ENCODE data around the gene CDC42SE1.

CDC42SE1 gene

DNA sequence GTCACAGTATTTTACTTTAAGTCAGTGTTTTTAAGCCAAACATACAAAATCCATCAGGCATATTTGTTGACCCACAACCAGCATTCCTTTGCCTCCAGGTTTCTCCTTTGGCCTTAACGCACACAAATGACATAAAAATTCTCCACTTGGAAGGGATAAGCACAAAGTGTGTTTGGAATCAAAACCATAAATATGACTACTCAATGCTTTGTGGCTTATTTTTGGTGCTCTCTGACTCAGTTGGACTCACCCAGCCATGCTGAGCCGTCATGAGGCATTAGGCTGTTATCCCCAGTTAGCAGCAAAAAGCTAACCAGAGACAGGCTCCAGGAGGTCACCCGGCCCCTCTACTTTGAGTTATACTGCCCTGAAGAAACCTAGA lies 50.2 kb downstream of the CDC42SE1 start:
- no peak for DNase-seq (ENCODE audit: low read depth in 2 of 2)

DNA sequence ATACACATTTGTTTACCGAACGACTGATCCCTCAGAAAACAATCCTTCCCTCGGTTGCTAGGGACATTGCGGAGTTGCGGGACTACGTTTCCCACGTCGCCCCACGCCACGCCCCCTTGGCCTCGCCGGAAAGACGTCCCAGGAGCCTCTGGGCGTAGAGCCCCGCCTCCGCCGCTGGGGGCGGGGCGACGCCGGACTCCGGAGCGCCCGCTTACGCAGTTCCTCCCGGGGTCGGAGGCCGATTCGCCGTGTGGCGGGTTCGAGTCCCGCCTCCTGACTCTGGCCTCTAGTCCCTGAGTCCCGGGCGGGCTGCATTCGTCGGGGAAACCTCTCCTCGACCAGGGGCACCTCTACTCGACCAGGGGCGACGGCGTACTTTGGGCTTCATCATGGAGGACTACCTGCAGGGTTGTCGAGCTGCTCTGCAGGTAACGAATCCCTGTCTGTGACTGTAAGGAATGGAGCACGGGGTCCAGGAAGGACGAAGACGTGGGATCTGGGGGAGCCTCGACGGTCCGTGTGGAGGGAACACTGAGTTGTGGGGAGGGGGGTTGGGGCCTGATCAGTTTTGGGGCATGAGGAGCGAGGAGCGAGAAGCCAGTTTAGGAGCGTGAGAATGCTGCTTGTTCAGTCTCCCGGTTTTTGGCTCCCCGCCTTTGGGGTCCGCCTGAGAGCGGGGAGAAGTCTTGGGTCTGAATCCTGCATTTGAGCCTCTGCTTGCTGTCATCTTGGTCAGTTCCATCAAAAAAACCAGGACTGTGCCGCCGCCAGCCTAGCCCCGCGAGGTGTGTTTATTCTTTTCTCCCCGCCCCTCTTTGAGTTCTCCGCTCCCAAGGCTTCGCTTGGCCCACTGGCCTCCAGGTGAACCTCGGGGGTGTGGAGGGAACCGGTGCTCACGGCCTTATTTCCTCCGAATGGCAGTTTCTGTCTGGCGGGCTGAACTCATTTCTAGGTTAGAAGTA lies 50.9 kb downstream of the CDC42SE1 start, which contains the start of gene PRUNE1:
Gene PRUNE1, plus strand, starts transcription at position 206 of the 962 bp plus-strand sequence. Its CDS starts 184 bp downstream, at position 390.
- DNase-seq (ENCODE audit: low read depth in 2 of 2): peak; percentile 85 to 91

DNA sequence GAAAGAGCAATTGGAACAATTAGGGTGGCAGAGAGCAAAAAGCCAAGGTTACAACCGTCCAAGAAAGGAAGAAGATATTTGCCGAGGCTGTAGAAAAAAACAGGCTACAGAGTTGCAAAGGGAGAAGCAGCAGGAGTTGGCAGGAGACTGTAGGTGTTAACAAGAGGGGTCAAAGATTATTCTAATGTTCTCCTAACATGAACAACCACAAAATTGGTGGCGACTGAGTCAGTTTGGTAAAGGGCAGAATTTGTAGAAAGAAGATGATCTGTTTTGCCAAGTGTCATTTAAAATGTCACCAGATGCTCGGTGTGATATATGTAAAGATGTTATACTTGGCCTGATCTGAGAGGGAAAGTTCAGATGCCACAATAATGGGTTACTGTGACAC lies 51.6 kb downstream of the CDC42SE1 start:
- DNase-seq (ENCODE audit: low read depth in 2 of 2): no peak

DNA sequence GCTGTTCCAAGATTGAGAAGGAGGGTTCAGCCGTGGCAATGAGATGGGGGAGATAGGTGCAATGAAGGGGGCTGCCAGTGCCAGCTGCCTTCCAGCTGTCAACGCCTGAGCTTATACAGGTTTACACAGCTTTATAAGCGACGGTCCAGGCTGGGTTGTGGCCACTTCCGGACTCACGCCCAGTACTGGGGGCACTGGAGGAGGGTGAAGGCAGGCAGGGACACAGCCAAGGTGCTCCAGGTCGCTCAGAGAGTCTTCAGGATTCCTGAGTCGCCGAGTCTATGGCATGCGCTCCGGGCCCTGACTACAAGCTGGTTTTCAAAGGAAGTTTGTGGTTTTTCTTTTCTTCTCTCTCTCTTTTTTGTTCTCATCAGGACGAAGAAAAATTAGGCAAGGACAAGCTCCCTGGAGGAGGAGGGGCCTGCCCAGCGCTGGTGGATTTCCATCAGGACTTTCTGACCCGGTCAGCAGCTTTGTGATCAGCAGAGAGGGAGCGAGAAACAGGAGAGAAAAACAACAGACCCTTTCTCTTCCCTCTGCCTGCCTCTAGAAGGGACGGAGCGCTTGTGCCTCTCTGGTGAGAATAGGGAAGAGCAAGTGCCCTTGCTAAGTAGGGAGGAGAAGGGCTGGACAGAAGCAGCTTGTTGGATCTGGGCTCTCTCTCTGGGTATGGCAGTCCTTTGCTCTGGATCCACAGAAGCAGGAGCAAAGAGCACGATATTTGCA lies 52.9 kb downstream of the CDC42SE1 start, which contains the start of gene MINDY1:
Gene MINDY1, minus strand, starts transcription at position 576 of the 726 bp plus-strand sequence. CDS start 4,285 bp downstream, outside the sequence.
- DNase-seq (ENCODE audit: low read depth in 2 of 2): no peak

DNA sequence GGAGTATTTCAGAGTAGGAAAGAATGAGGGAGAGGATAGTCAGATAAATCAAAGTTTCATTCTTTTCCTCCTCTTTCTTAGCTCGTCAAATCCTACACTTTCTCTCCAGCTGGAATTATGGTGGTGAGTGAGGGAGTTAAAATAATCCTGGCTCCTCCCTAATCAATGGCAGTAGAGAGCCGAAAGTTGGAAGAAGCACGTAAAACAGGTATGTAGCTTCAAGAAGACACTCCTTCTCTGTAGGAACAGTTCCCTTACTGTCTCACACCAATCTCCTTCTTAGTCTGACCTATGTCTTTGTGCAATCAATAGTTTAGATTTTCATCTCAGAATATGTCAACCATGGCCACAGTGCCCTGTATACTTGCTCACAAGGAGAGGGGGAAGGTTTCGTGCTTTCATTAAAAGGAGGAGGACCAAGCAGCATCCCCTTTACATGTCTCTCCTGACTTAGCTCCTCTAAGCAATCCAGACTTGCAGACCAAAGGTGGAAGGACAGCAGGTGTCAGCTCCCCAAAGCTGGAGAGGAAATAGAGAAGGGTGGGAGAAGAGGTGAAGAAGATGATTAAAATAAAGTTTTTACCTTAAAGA lies 53.6 kb downstream of the CDC42SE1 start:
- DNase-seq (ENCODE audit: low read depth in 2 of 2): no peak

DNA sequence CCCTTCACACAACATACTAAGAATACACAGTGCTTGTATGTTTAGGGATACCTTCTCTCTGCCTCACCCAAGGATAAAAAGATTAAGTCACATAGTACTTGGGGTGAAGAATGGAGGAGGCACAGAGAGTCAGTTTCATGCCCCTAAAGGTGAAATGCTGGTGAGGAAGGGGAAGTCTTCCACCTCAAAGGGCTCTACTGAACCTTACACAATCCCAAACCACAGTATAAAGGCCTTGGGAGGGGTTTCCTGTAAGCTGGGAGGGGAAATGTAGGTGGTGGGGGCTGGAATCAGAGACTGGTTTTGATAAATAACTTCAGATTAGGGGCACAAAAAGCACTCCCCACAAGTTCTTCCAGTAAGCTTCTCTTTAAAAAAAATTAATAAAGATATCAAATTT lies 56.2 kb downstream of the CDC42SE1 start:
- no peak for DNase-seq (ENCODE audit: low read depth in 2 of 2)

DNA sequence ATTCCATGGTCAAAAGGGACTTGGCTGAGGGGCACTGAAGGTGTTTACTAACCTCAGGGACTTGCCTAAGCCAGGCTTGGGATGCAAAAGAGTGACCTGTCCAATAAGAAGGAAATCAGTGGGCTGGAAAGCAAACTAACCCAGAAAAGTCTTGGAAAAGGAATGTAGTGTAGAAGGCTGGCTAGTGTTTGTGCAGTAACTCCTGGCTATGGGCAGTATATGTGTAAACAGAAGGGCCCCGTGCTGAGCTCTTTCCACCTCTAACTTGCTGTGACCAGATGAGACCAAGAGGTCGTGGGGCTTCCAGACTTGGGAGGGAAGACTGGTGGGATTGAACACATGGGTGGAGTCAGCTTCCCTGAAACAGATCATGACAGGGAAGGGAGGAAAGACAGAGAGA lies 56.8 kb downstream of the CDC42SE1 start:
- DNase-seq (ENCODE audit: low read depth in 2 of 2): no peak

DNA sequence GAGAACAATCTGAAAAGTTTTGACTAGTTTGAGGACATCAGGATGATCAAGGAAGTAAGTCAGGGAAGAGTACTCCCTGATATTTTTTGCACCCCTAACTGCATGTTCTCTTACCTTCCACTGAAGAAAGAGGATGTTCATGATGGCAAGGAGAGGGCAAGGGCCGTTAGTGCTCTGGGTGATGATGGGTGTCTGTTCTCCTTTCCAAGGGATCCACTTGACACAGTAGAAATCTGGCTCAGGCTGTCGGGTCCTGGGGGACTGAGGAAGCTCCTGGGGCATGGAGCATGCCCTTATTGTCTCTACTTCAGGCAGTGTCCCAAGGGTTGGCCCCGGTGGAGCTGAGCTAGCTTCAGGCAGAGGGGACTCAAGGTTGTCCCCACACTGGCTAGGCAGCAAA lies 57.4 kb downstream of the CDC42SE1 start:
- DNase-seq (ENCODE audit: low read depth in 2 of 2): no peak

DNA sequence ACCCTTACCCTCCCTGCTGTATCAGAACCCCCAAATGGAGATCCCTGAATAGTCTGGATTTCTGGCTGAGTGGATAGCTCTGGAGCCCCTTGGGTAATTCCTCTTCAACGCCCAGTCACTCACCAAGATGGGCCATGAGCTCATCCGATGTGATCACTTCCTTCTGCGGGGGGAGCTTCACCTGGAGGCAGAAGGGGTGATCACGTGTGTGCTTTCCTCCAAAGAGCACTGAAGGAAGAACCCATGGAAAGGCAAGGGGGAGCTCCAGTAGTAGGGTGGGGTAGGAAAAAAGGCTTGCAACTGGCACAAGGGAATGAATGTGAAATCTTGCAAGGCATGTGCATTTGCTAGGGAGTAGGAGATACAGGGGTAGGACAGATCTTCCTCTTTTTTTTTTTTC lies 57.8 kb downstream of the CDC42SE1 start:
- DNase-seq (ENCODE audit: low read depth in 2 of 2): no peak
